Adrenal gland (tissue), 12 donors: ENCODE data around the gene ARHGAP22. TPM values are rescaled to one million over a fixed set of nuclear protein-coding genes. Genes with fewer than 3 reads are reported as not detected.

Experiments
- DNase-seq, 7 donors: peaks; one replicate each; pipeline ENCODE4 v3.0.0-alpha.2; 2019 to 2020
- H3K27ac ChIP-seq, 5 donors: fragments of 200-600 bp; sonication (generic) in 4 of 5; 1 replicate in 3 of 5; 2 replicates in 2 of 5; pipeline versions ENCODE4 v1.5.1 to v1.8.0; 2016 to 2020; ENCODE audit warnings: mild to moderate bottlenecking in 1 of 5
- H3K27me3 ChIP-seq: fragments of 200-600 bp; 2 replicates; pipeline ENCODE4 v1.8.0; 2021
- H3K36me3 ChIP-seq, 2 donors: fragments of 200-600 bp; replicated peaks in 1 of 2; 1 replicate in 1 of 2; 2 replicates in 1 of 2; pipeline versions ENCODE4 v1.5.1 to v1.8.0; 2018 to 2022
- H3K4me1 ChIP-seq, 2 donors: fragments of 200-600 bp; replicated peaks in 1 of 2; 1 replicate in 1 of 2; 2 replicates in 1 of 2; pipeline versions ENCODE4 v1.5.1 to v1.8.0; 2018 to 2021
- H3K4me3 ChIP-seq, 4 donors: fragments of 200-600 bp; sonication (generic) in 3 of 4; one replicate each; pipeline ENCODE4 v1.5.1; 2016 to 2018
- H3K9me3 ChIP-seq, 3 donors: fragments of 200-600 bp; sonication (generic) in 1 of 3; replicated peaks in 1 of 3; 1 replicate in 2 of 3; 2 replicates in 1 of 3; pipeline versions ENCODE4 v1.5.1 to v1.8.0; 2016 to 2021
- CTCF ChIP-seq, 6 experiments: fragments of 450-650 bp in 4 of 6; fragments of 200-600 bp in 2 of 6; sonication (generic) in 1 of 6; IDR thresholded peaks; 1 replicate in 5 of 6; 2 replicates in 1 of 6; pipeline versions ENCODE4 v1.5.1 to v1.8.0; 2016 to 2021; ENCODE audit warnings: antibody characterized with exemption in 6 of 6, mild to moderate bottlenecking in 2 of 6, moderate library complexity in 1 of 6
- POLR2A ChIP-seq, 2 donors: fragments of 450-650 bp; IDR thresholded peaks; one replicate each; pipeline ENCODE4 v1.6.1; 2017; ENCODE audit warnings: antibody characterized with exemption in 2 of 2, mild to moderate bottlenecking in 2 of 2, moderate library complexity in 1 of 2
- WGBS, 4 donors: extraction: QIAGEN DNeasy Blood & Tissue Kit in 2 of 4; methylation state at CpG; one replicate each; pipeline versions ENCODE4 v1.1.5 to v1.1.7; 2013 to 2017; 5-methylcytosine and 5-hydroxymethylcytosine counted together
- intact Hi-C, 2 donors: fragments of 100-400 bp; cut with DNase I; formaldehyde crosslinking; loops; one replicate each; pipeline versions ENCODE4 v1.14.1 to v1.15.0; 2022 to 2023
- polyA plus RNA-seq, 3 donors: library from polyadenylated mRNA; stranded (reverse); fragments of 200-250 nt in 2 of 3; fragments of 350-450 nt in 1 of 3; fragmentation: Illumina TruSeq in 1 of 3; extraction: RNeasy Lipid Tissue Mini Kit (QIAGEN cat#74804) in 1 of 3; gene quantifications; one replicate each; pipeline ENCODE4 v1.2.3, GENCODE V29; 2013 to 2014
- total RNA-seq, 9 donors: library from RNA; depleted of rRNA in 4 of 9; stranded (reverse); fragments of >200 nt in 4 of 9; fragments of 120-200 nt in 1 of 9; fragmentation: NEBNext Ultra II Directional in 1 of 9; extraction: Animal tissue kit (Norgen Biotek cat#: 25700) in 1 of 9; gene quantifications; one replicate each; pipeline versions ENCODE4 v1.1.0 to v1.2.4, GENCODE V29; 2013 to 2023
- donor health status: healthy with polysubstance abuse.
- donor health status: Bipolar disorder and iron deficiency.
- donor health status: DM: yes; HTN: yes; CAD: no.
- donor health status: DM: no; HTN: no; CAD: no.
- donor health status: DM: no; HTN: no; CAD: no.
- donor health status: DM: yes; HTN: yes; CAD: no.

Gene ARHGAP22
- total and polyA plus RNA-seq, 12 donors: 0.91 to 11.6 (median 4.6) TPM

GRCh38 chr10:48465860-48466521 is 138.9 kb downstream of the ARHGAP22 start:
- intact Hi-C loops: no loop called here
- no peaks in the 10 kb centered on the region for H3K36me3 ChIP-seq
- peak in 3 of 7 donors; percentile 5 to 34 (median 10) for DNase-seq
- no peaks in the 10 kb centered on the region for H3K9me3 ChIP-seq
- H3K4me1 ChIP-seq: peaks cover 0 to 3% of the 10 kb centered on the region in 2 donors
- no peak overlapping the region for H3K4me3 ChIP-seq
- no peaks in the 10 kb centered on the region for H3K27me3 ChIP-seq
- H3K27ac ChIP-seq: no peak overlapping the region
- no peak for TF ChIP-seq CTCF (IDR thresholded peaks at IDR 0.05)
- TF ChIP-seq POLR2A (IDR thresholded peaks at IDR 0.05): no peak
- WGBS, 4 donors: 36 to 70% (median 50%) methylated on average over 27 to 42 of the region's 42 CpGs

- no peak overlapping the region for H3K27ac ChIP-seq
- TF ChIP-seq POLR2A (IDR thresholded peaks at IDR 0.05) (no peak), CTCF (IDR thresholded peaks at IDR 0.05) (no peak)
- H3K4me1 ChIP-seq: peaks cover 0 to 3% of the 10 kb centered on the region in 2 donors
- H3K27me3 ChIP-seq: no peaks in the 10 kb centered on the region
- peak in 2 of 7 donors; percentile 12 to 30 for DNase-seq
- WGBS, 4 donors: 75 to 87% (median 79%) methylated on average over 13 to 27 of the region's 27 CpGs
- H3K36me3 ChIP-seq: no peaks in the 10 kb centered on the region
- intact Hi-C loops: no loop called here
- no peak overlapping the region for H3K4me3 ChIP-seq
- no peaks in the 10 kb centered on the region for H3K9me3 ChIP-seq
These were observed 139.8 kb downstream of the ARHGAP22 start for GRCh38 chr10:48464871-48465736.

GRCh38 chr10:48464121-48464870 is 140.6 kb downstream of the ARHGAP22 start:
- DNase-seq: peak in 1 of 7 donors; percentile 18
- Histone ChIP-seq H3K27me3 (no peaks in the 10 kb centered on the region), H3K9me3 (no peaks in the 10 kb centered on the region), H3K27ac (no peak overlapping the region), H3K36me3 (no peaks in the 10 kb centered on the region), H3K4me3 (no peak overlapping the region), H3K4me1 (no peaks in the 10 kb centered on the region)
- TF ChIP-seq POLR2A (IDR thresholded peaks at IDR 0.05) (no peak), CTCF (IDR thresholded peaks at IDR 0.05) (no peak)
- intact Hi-C loops: no loop called here
- 83% methylated on average over 6 to 9 of the region's 9 CpGs for WGBS, 4 donors
